HepG2 (cell line): ENCODE results near the gene GSTT2B. TPM values are rescaled to one million over a fixed set of nuclear protein-coding genes. Genes with fewer than 3 reads are reported as not detected.

ENCODE experiments used
- HOXA9 ChIP-seq: sonication (generic); formaldehyde crosslinking; IDR thresholded peaks from 2 replicates; pipeline ENCODE4 v1.8.1; 2022; ENCODE audit warnings: missing genetic modification reagents, mild to moderate bottlenecking, moderate library complexity, borderline replicate concordance
- IRX3 ChIP-seq: sonication (generic); formaldehyde crosslinking; IDR thresholded peaks from 2 replicates; pipeline ENCODE4 v1.8.1; 2023; ENCODE audit warnings: mild to moderate bottlenecking, low read depth, missing genetic modification reagents, borderline replicate concordance
- MNT ChIP-seq: fragments of 450-650 bp; IDR thresholded peaks from 2 replicates; pipeline ENCODE4 v1.6.1; 2016
- PAWR ChIP-seq: sonication (generic); formaldehyde crosslinking; IDR thresholded peaks from 2 replicates; pipeline ENCODE4 v1.4.0; 2020; ENCODE audit warnings: missing genetic modification reagents, mild to moderate bottlenecking, borderline replicate concordance
- PHB2 ChIP-seq: fragments of 450-650 bp; IDR thresholded peaks from 2 replicates; pipeline ENCODE4 v1.6.1; 2018; ENCODE audit not compliant: partially characterized antibody
- RARG ChIP-seq: sonication (generic); formaldehyde crosslinking; IDR thresholded peaks from 2 replicates; pipeline ENCODE4 v1.4.0; 2020; ENCODE audit warnings: low read depth, mild to moderate bottlenecking, missing genetic modification reagents
- SALL1 ChIP-seq: sonication (generic); formaldehyde crosslinking; IDR thresholded peaks from 2 replicates; pipeline ENCODE4 v1.8.0; 2022; ENCODE audit warnings: mild to moderate bottlenecking, missing genetic modification reagents
- SP2 ChIP-seq: sonication (generic); formaldehyde crosslinking; IDR thresholded peaks from 2 replicates; pipeline ENCODE4 v1.5.1; 2020; ENCODE audit warnings: mild to moderate bottlenecking, missing genetic modification reagents
- TFAP4 ChIP-seq: sonication (generic); IDR thresholded peaks from 2 replicates; pipeline ENCODE4 v1.6.1; 2016; ENCODE audit warnings: low read depth, borderline replicate concordance
- YY1 ChIP-seq: IDR thresholded peaks from 2 replicates; pipeline ENCODE4 v1.6.1; 2011; ENCODE audit warnings: low read length, low read depth, moderate library complexity, mild to moderate bottlenecking; ENCODE audit not compliant: insufficient read depth, insufficient replicate concordance
- ZNF274 ChIP-seq: sonication (generic); formaldehyde crosslinking; IDR thresholded peaks from 2 replicates; pipeline ENCODE4 v1.5.1; 2020; ENCODE audit warnings: mild to moderate bottlenecking, missing genetic modification reagents
- ZNF337 ChIP-seq: sonication (generic); formaldehyde crosslinking; IDR thresholded peaks from 2 replicates; pipeline ENCODE4 v1.5.1; 2020; ENCODE audit warnings: missing genetic modification reagents, low read depth, mild to moderate bottlenecking, borderline replicate concordance
- ZNF343 ChIP-seq: sonication (generic); formaldehyde crosslinking; IDR thresholded peaks from 2 replicates; pipeline ENCODE4 v1.4.0; 2020; ENCODE audit warnings: mild to moderate bottlenecking, missing genetic modification reagents
- ZNF737 ChIP-seq: sonication (generic); formaldehyde crosslinking; IDR thresholded peaks from 2 replicates; pipeline ENCODE4 v1.5.0; 2020; ENCODE audit warnings: missing genetic modification reagents, mild to moderate bottlenecking, borderline replicate concordance
- ZNF788 ChIP-seq: sonication (generic); formaldehyde crosslinking; IDR thresholded peaks from 2 replicates; pipeline ENCODE4 v1.5.0; 2020; ENCODE audit warnings: mild to moderate bottlenecking, missing genetic modification reagents, borderline replicate concordance
- ZNF841 ChIP-seq: sonication (generic); formaldehyde crosslinking; IDR thresholded peaks from 2 replicates; pipeline ENCODE4 v1.8.1; 2023; ENCODE audit warnings: missing genetic modification reagents, borderline replicate concordance
- ZSCAN21 ChIP-seq: sonication (generic); formaldehyde crosslinking; IDR thresholded peaks from 2 replicates; pipeline ENCODE4 v1.8.0; 2022; ENCODE audit warnings: mild to moderate bottlenecking, missing genetic modification reagents, moderate library complexity, borderline replicate concordance
- polyA plus RNA-seq, 8 experiments: library from polyadenylated mRNA; depleted of rRNA in 3 of 8; stranded (reverse) in 7 of 8; unstranded in 1 of 8; fragments of >200 nt; fragmentation: Illumina TruSeq in 4 of 8; extraction: Trizol in 4 of 8; gene quantifications; 2 replicates each; pipeline versions ENCODE4 v1.2.1 to v1.2.3, GENCODE V29; 2011 to 2016; ENCODE audit warnings: low read depth in 4 of 8, missing spikeins in 1 of 8, mixed read lengths in 1 of 8; ENCODE audit not compliant: insufficient read depth in 1 of 8
- total RNA-seq, 5 experiments: library from RNA; depleted of rRNA; stranded (reverse); fragments of >200 nt; fragmentation: Illumina TruSeq; extraction: Trizol; gene quantifications; 2 replicates each; pipeline ENCODE4 v1.2.3, GENCODE V29; 2016; ENCODE audit warnings: low read depth in 1 of 5
- TF ChIP-seq, protein P1 (sequence below), 2 experiments: sonication (generic) in 1 of 2; formaldehyde crosslinking in 1 of 2; IDR thresholded peaks; 2 replicates each; pipeline versions ENCODE4 v1.4.0 to v1.6.1; 2016 to 2020; ENCODE audit warnings: borderline replicate concordance in 1 of 2, low read depth in 1 of 2, mild to moderate bottlenecking in 1 of 2, missing genetic modification reagents in 1 of 2
- TF ChIP-seq, protein P2 (sequence below): sonication (generic); formaldehyde crosslinking; IDR thresholded peaks from 2 replicates; pipeline ENCODE4 v1.4.0; 2020; ENCODE audit warnings: missing genetic modification reagents

GSTT2B gene
- total and polyA plus RNA-seq, 2 of the 13 experiments (the other 11 are each of a cell fraction or from before 2014, with no cell fraction given), result 1.5 to 3.9 TPM

GRCh38 chr22:23913661-23914353 is 47.2 kb downstream of the GSTT2B start (continued):
- TF ChIP-seq ZNF737 (CRISPR knock-in tag), result no peak
- no peak for TF ChIP-seq PAWR (CRISPR knock-in tag)
- TF ChIP-seq ZNF337 (CRISPR knock-in tag), result peak; percentile 82; the same call in 1 of the 2 replicates
- TF ChIP-seq SALL1 (CRISPR knock-in tag), result peak; percentile 90
- TF ChIP-seq, protein P1, sequence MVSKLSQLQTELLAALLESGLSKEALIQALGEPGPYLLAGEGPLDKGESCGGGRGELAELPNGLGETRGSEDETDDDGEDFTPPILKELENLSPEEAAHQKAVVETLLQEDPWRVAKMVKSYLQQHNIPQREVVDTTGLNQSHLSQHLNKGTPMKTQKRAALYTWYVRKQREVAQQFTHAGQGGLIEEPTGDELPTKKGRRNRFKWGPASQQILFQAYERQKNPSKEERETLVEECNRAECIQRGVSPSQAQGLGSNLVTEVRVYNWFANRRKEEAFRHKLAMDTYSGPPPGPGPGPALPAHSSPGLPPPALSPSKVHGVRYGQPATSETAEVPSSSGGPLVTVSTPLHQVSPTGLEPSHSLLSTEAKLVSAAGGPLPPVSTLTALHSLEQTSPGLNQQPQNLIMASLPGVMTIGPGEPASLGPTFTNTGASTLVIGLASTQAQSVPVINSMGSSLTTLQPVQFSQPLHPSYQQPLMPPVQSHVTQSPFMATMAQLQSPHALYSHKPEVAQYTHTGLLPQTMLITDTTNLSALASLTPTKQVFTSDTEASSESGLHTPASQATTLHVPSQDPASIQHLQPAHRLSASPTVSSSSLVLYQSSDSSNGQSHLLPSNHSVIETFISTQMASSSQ (IDR thresholded peaks at IDR 0.05; ENCODE audit: low read depth), result no peak
- TF ChIP-seq, protein P1 (CRISPR knock-in tag; IDR thresholded peaks at IDR 0.05; ENCODE audit: borderline replicate concordance), result no peak; the same call in 1 of the 2 replicates
- no peak for TF ChIP-seq TFAP4
- TF ChIP-seq ZNF343 (CRISPR knock-in tag), result 0 out of 2 replicates have a peak, but pooled peaks have one; percentile 17
- peak; percentile 60 for TF ChIP-seq YY1
- peak; percentile 97 for TF ChIP-seq ZNF274 (CRISPR knock-in tag)
- peak; percentile 84; the same call in 1 of the 2 replicates for TF ChIP-seq ZNF788 (CRISPR knock-in tag)
- peak; percentile 92; the same call in 1 of the 2 replicates for TF ChIP-seq ZSCAN21
- TF ChIP-seq MNT, result peak; percentile 64
- no peak for TF ChIP-seq HOXA9 (CRISPR knock-in tag)
- TF ChIP-seq PHB2, result no peak
- no peak; the same call in 1 of the 2 replicates for TF ChIP-seq ZNF841 (CRISPR knock-in tag)
- TF ChIP-seq IRX3, result no peak
- peak; percentile 80 for TF ChIP-seq SP2 (CRISPR knock-in tag)
- TF ChIP-seq, protein P2, sequence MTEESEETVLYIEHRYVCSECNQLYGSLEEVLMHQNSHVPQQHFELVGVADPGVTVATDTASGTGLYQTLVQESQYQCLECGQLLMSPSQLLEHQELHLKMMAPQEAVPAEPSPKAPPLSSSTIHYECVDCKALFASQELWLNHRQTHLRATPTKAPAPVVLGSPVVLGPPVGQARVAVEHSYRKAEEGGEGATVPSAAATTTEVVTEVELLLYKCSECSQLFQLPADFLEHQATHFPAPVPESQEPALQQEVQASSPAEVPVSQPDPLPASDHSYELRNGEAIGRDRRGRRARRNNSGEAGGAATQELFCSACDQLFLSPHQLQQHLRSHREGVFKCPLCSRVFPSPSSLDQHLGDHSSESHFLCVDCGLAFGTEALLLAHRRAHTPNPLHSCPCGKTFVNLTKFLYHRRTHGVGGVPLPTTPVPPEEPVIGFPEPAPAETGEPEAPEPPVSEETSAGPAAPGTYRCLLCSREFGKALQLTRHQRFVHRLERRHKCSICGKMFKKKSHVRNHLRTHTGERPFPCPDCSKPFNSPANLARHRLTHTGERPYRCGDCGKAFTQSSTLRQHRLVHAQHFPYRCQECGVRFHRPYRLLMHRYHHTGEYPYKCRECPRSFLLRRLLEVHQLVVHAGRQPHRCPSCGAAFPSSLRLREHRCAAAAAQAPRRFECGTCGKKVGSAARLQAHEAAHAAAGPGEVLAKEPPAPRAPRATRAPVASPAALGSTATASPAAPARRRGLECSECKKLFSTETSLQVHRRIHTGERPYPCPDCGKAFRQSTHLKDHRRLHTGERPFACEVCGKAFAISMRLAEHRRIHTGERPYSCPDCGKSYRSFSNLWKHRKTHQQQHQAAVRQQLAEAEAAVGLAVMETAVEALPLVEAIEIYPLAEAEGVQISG (CRISPR knock-in tag), result peak; percentile 82
- no peak for TF ChIP-seq RARG (CRISPR knock-in tag)
